ENCODE results near the gene FBXW12.

Gene FBXW12

DNA sequence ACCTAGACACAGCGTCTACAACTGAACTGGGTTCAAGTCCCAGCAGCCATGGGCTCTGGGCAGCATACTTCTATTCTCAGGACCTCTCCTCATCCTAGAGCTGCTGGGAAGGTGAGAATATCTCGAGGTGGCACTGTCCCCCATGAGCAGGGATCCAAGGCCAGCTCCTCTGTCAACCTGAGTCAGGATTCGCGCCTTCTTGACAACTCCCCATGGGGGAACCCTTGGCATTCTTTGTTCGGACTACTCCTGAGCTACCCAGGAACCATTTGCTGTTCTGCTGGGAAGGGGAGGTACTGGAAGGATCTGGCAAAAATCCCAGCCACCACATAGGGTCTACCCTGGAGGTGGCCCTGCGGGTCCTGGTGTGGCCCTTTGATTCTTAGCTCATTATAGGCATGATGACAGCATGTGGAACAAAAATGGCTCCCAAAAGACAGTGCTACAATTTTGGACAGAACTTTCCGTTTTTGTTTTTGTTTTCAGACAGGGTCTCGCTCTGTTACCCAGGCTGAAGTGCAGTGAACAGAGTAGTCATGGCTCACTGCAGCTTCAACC is 35.6 kb downstream of the FBXW12 start:
- DNase-seq = no peak

DNA sequence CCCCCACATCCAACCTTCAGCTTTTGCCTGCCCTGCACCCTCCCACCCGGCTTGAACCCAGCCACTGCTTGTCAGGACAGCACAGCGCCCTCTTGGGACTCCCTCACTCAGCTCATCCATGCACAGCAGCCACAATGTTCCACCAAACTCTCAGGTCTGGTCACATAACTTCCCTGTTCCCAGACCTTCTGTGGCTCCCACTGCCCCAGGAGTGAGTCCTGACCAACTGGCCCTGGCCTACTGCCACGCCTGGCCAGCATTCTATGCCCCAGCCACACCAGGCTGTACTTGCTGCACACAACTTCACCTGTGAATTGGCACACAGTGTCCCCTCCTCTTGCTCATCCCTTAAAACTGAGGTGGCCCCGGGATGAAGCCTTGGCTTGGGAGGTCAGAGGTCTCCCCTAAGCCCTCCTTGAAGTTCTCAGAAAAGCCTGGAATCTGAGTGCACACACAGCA is 36.8 kb downstream of the FBXW12 start:
- DNase-seq = no peak

DNA sequence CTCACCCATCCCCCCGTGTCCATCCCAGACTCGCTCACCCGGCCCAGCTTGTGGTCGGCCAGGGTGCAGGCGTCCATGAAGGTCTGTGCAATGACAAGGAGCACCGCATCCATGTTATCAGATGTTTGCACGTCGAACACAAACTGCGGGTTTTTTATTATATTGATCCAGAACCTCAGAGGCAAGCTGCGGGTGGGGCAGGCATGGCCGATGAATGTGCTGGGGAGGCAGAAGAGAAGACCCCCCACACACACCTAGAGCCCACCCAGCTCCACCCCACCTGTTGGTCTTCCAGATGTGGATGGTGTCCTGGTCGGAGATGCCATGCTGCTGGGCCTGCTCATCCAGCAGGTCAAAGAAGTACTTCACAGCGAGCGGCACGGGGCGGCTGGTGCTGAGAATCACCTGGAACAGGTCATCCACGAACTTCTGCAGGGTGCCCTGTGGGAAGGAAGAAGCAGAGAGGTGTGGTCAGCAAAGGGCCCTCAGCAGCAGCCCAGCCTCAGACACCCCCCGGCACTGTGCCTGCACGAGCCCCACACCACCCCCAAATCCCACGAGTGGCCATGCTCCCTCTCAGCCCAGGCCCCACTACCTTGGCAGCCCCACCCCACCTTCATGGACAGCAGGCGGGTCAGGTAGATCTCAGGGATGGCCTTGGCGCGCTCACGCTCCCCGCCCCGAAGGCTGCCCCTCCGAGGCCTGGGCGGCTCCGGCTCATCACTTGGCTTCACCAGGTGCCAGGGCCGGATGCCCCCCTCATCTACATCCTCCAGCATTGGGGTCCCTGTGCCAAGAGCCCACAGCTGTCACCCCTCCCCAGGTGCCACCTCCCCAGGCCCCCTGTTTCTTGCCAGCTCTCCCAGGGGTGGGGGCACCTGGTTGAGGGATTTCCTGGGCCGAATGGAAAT is 37.5 kb downstream of the FBXW12 start:
- DNase-seq = no peak

DNA sequence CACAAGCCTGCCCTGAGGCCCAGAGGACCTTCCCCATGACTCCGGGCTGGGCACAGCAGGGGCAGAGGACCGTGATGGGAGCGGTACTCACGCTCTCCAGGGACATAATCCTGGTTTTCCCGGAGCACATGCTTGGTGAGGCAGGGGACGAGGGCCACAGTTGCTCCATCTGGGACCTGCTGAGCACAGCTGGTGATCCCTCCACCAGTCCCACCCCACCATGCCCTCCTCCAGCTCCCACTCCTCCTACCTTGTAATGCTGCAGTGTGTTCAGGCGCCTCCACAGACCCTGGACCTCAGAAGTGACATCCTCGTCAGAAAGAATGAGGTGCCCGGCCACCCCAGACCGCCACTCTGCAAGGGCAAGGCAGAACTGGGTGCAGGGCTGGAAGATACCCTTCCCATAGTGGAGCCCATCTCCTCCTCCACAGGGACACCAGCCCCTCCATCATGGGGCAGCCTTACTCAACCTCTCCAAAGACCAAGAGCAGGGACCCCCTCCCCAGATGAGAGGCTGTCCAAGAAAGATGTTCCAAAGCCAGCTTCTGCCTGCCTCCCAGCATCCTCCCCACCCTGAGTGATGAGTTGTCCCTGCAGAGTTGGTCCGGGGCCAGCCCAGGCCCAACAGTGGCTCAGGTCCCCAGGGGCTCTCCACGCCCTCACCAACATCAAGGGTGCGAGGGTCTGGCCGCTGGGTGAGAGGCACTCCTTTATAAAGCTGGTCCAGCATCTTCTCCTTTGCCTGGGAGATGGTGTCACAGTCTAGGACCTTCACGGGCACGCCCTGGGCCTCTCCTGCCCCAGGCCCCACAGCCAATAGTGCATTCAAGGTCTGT is 38.4 kb downstream of the FBXW12 start:
- DNase-seq = no peak

DNA sequence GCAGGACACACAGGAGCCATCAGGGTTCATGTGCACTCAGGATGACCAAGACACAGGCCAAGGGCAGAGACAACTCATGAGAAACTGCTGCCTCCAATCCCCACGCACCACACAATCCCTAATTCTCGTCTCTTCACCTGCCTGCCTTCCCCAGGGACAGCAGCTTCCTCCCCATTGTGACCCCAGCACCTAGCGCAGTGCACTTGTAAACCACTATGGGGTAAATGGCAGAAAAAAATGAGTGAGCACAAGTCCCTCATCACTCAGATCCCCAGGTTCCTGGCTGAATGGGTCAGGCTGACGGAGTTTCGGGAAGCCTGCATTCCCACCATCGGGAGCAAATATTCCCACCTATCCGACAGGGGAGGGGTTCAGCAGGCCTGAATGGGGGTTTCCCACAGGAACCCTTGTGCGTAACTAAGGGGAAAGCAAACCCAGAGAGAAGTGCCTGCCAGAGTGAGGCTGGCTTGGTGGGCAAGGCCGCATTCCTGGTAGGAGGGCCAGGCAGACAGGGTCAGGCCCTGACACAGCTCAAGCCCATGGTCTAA is 39.1 kb downstream of the FBXW12 start:
- DNase-seq = no peak

DNA sequence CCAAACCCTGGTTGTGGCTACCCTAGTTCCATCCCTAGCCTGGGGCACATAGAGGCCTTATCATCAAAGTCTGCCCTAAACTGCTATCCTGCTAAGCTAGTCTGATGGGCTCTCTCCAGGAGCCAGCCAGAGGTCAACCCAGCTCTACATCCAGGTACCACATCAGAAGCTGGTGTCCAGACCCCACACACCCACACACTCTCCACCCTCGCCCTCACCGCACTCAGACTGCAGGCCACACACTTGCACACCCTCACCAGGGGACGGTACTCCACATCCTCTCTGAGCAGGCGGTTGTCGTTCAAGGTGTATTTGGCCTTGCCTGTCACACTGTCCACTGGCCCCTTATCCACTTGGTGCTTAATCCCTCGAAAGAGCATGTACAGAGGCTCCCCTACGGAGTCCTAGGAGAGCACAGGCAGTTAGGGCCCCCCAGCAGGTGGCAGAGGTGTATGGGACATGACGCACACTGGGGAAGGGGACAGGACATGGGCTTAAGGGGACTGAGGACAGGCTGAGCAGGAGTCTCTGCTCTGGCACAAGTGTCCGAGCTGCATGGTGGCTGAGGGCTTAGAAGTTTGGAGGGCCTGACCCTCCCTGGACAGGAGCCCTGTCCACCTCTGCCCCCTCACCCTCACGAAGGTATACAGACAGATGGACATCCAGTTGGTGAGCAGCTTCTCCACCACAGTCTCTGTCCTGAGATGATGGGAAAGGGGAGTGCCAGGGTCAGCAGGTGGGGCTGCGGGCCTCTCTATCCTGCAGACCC is 39.8 kb downstream of the FBXW12 start:
- no peak for DNase-seq

DNA sequence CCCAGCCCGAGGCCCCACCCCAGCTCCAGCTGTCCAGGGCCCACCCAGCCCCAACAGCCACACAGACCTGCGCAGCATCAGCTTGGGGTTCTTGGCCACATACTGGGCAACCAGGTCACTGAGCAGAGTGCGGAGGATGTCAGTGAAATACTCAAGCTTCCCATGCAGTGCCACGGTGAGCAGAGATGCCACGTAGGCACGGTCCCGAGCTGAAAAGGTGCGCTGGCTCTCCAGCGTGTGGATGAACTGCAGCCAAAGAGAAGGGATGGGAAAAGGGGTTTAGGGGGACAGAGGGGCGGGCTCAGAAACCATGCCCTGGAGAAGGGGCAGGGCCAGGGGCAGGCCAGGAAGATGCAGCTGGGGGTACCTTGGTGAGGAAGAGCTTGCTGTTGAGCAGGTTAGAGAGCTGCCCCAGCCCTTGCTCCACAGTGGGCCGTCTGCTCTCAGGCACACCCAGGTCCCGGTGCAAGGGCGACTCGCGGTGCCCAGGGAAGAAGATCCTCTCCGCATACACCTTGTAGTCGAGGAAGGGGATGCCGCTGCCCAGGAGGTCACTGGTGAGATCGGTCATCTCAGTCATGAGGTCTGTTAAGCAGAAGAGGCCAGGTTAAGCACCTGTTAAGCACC is 40.5 kb downstream of the FBXW12 start:
- no peak for DNase-seq

DNA sequence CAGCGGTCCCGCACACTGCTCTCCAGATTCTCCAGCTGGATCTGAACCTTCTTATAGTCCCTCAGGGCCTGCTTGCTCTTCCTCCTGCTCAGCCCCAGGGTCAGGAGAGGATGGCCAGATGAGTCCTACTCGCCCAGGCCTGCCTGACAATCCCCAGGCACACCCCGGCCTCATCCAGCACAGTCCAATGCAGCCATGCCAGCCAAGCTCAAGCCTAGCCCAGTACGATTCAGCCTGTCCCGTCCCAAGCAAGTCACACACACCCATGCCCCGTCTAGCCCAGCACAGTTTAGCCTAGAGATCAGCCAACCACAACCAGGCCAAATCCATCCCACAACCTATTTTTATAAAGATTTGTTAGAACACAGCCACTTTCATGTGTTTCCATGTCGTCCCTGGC is 41.1 kb downstream of the FBXW12 start:
- no peak for DNase-seq

DNA sequence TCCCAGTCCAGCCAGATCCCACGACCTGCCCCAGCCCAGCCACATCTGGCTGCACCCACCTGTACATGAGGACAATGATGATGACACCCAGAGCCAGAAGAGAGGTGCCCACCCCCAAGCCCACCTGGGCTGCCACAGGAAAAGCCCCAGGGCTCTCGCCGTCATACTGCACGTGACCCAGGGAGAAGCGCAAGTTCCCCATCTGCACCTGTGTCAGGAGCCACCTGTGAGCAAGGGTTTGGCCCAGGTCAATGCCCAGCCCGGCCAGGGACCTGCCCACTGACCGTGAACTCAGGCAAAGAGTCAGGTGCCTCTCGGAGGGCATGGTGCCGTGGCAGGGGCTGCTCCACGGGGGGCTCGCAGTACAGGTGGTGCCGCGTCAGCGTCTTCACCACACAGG is 41.6 kb downstream of the FBXW12 start:
- DNase-seq = no peak

DNA sequence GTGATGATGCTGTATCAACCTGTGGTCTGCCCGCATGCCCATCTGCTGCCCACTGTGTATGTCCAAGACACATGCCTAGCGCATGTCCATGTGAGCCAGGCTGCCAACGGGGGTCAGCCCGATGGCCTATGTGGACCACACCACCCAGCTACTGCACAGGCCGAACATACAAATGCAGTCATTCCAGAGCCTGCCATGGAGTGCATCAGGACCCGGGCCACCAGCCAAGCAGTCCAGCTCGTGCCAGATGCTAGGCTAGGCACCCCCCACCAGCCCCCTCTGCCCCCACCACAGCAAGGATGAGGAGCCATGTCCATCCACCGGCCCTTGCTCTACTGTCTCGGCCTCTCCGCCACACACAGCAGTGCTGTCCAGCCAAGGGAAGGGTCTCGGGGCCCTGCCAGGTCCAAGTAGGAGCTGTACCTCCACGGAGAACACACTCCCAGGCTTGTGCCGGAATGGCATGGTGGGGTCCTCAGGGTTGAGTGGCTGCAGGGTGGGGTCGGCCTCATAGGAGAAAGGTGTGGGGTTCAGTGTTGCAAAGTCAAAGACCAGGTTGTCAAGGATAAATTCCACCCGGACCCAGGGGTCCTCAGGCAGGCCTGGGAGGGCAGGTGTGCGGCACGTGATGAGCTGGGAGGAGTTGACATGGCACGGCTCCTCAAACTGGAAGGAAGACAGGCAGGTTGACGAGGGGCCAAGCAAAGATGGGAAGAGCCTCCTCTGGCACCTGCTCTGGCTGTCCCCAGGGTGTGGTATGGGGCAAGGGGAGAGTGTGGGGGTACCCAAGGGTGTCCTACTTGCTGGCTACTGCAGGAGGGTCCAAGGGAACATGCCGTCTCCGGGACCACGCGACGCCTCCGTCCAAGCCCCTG is 42.6 kb downstream of the FBXW12 start:
- peak in 27 of 51 donors; percentile 12 to 70 (median 42) for DNase-seq

DNA sequence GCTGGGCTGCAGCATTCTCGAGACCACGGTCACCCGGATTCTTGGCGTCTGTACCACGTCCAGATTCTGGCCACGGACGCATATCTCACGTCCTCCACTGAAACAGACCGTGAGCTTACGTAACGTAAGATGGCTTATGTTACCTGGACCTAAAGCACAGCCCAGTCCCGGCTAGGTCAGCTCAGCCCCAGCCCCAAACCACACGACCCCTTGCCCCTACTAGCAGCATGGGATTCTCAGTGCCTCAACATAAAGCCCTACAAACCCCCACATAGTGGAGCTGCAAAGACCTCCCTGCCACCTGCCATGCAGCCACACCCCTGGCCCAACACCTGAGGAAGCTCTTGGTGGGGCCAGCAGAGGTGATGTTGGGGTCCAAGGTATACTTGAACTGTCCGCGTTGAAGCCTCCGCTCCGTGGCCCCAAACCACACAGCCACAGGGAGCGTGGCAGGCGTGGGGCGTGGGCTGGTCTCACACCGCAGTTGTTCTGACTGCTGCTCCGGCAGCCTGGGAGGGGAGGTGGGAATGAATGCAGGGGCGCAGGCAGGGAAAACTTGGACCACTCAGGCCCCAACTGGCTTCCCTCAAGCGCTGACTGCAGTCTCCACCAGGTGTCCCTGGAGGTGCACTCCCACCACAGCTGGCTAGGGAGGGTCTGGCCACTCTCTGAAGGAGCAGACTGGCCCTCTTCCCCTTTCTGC is 43.4 kb downstream of the FBXW12 start:
- no peak for DNase-seq

DNA sequence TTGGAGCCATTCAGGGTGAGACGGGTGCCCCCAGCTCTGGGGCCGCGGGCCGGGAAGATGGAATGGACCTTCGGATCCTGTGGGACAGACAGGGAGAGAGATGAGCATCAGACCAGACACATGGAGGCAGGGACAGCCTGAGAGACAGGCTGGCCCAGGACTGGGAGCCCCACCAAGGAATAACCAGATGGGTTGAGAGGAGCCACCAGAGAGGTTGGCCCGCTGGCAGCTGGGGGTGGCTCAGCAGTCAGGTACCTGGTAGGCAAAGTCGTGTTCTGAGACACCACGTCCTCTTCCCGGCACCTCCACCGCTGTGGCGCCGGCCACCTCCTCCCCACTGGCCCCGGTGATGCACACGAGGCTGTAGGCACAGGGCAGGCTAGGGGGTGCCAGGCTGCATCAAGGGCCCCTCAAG is 44.1 kb downstream of the FBXW12 start:
- no peak for DNase-seq

DNA sequence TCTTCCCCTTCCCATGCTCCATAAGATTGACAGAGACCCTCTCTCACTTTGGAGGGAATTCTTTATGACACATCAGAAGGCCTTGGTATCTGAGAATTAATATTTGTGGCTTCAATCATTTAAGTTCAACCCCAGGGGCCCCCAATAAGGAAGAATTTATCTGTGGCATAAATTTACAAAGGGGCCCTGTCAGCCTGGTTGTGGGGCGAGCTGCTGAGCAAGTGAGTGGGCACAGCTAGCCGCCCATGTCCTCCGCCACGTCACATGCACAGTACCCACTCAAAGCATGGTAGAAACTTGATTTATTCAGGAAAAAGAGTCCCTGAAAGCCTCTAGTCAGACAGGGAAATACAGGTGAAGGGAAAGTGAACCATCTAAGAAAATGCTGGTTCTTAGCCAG is 44.5 kb downstream of the FBXW12 start:
- no peak for DNase-seq

DNA sequence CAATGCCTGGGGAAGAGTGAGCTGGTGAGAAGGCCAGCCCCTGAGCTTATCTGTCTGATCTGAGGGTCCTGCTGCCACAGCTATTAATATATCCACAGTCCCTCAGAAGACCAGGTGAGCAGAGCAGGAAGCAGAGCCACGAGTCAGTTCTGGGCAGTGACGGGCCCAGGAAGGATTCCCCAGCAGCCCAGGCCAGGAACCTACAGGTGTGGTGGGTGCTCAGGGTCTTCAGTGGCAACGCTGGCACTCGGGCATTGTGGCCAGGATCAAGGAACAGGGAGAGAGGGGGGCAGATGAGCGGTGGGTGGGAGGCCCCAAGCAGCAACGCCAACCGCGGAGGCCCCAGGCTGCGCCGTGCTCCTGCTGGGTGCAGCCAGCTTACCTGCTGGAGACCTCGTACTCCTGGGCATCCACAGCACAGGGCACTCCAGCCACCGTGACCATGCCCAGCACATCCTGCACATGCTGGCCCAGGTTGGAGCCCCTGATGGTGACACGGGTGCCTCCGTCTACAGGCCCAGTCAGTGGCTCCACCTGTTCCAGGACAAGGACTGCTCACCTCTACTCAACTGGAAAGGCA is 45.6 kb downstream of the FBXW12 start:
- no peak for DNase-seq

DNA sequence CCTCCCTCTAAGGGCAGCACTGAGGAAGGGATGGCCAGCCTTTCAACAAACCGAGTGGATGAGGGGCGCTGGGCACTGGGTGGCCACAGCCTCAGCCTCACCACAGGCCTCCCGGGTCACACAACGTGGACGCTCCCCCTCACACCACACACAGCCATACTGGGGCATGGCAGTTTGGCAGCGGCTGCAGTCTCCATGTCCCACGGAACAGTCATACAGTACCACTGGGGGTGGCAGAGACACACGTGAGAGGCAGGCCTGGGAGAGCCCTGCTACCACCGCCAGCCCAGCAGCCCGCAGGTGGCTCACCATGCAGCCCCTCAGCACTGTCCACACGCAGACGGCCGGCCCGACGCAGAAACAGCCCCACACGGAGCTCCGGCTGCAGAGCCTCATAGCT is 46.1 kb downstream of the FBXW12 start:
- no peak for DNase-seq

DNA sequence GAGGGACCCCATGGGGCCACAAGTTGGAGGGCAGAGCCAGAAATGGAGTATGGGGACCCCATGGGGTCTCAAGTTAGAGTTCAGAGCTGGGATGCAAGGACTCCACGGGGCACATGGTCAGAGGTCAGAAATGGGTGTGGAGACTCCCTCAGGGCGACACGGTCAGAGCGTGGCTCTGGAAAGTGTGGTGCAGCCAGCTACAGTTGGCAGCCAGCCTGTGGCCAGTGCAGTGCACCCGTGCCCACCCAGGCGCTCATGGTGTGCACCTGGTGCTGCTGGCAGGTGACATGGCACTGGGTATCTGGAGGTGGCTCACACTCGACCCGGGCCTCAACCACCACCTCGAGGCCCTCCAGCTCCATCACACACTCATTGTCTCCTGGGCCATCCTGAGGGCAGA is 46.6 kb downstream of the FBXW12 start:
- no peak for DNase-seq

DNA sequence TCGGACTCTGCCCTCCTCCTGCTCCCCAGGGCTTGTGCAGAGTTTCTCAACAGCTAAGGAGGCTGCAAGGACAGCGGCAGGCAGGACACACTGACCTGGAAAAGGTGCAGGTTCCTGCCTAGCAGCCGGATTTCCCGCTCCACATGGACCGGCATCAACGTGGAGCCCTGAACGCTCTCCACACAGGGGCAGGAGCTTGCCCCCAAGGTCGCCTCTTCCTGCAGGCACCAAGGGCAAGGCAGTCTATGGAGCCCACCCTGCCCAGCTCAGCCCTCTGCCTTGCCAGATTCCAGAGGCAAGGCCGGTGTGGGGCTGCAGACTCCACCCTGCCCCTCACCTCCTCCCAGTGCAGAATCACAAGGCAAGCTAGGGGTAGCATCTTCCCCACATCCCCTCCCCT is 47.1 kb downstream of the FBXW12 start:
- DNase-seq = no peak

DNA sequence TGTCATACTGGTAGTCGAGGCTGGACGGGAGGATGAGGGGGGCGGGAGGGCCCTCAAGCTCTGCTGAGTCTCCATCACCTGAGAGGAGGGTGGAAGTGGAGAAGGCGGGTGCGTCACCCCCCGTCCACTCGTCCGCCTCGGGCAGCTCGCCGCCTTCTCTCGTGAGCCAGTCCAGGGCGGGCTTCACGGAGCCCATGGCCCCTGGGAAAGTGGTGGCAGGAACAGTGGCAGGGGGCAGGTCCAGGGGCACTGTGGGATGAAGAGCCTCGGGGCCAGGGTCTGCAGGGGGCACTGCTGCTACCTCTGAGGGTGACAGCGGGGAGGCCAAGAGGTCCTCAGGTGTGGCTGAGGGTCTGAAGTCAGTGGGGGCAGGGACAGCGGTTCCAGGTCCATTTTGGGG is 47.6 kb downstream of the FBXW12 start:
- DNase-seq = no peak

DNA sequence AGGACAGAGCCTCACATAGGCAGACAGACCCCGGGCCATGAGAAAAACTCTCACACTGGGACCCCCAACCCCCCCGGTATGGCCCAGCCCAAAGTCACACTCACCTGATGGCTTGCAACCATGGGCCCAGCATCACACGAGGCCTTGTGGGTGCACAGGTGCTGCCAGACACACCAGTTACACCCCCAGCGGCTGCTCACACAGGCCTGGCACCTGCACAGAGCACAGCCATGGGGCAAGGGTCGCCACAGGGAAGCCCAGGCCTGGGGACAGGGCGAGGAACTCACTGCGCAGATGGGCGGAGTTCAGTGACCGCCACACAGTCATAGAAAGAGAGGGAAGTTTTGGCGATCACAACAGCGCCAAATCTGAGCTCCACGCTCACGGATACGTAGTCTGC is 48.5 kb downstream of the FBXW12 start:
- no peak for DNase-seq
